WI38 (cell line): Measurements from ENCODE around the gene HOXC4.

ENCODE experiments used
- H3K4me3 ChIP-seq: 2 replicates; pipeline ENCODE4 v1.5.1; 2011; ENCODE audit warnings: low read depth, mild to moderate bottlenecking, control low read depth, low read length
- TF ChIP-seq, protein P1 (sequence below): IDR thresholded peaks from 2 replicates; pipeline ENCODE4 v1.5.1; 2012; ENCODE audit warnings: low read depth, mild to moderate bottlenecking, control low read depth, low read length

Gene HOXC4

DNA sequence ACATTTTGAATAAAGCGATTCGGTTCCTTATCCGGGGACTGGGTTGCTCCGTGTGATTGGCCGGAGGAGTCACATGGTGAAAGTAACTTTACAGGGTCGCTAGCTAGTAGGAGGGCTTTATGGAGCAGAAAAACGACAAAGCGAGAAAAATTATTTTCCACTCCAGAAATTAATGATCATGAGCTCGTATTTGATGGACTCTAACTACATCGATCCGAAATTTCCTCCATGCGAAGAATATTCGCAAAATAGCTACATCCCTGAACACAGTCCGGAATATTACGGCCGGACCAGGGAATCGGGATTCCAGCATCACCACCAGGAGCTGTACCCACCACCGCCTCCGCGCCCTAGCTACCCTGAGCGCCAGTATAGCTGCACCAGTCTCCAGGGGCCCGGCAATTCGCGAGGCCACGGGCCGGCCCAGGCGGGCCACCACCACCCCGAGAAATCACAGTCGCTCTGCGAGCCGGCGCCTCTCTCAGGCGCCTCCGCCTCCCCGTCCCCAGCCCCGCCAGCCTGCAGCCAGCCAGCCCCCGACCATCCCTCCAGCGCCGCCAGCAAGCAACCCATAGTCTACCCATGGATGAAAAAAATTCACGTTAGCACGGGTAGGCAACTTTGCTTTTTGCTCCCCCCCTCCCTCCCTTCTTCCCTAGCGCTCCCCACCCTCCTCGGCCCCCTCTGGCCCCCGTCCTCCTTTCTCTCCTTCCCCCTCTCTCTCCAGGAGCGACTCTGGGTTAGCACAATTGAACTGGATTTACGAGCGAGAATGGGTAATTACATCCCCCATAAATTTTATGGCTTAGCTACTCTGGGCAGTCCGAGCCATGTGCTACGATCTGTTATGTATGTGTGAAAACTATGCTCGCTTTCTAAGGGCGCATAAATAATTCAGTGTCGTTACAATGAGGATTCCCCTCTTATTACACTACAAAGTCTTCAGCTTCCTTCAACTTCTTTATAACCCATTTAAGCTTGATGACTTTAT is at the start of gene HOXC4:
Gene HOXC4, plus strand, starts transcription at position 85 of the 991 bp plus-strand sequence. Its CDS starts 88 bp downstream, at position 173.
- 0 out of 2 replicates have a peak within 1 kb of the TSS, but pooled peaks have one; percentile 14 for H3K4me3 ChIP-seq
- TF ChIP-seq, protein P1, sequence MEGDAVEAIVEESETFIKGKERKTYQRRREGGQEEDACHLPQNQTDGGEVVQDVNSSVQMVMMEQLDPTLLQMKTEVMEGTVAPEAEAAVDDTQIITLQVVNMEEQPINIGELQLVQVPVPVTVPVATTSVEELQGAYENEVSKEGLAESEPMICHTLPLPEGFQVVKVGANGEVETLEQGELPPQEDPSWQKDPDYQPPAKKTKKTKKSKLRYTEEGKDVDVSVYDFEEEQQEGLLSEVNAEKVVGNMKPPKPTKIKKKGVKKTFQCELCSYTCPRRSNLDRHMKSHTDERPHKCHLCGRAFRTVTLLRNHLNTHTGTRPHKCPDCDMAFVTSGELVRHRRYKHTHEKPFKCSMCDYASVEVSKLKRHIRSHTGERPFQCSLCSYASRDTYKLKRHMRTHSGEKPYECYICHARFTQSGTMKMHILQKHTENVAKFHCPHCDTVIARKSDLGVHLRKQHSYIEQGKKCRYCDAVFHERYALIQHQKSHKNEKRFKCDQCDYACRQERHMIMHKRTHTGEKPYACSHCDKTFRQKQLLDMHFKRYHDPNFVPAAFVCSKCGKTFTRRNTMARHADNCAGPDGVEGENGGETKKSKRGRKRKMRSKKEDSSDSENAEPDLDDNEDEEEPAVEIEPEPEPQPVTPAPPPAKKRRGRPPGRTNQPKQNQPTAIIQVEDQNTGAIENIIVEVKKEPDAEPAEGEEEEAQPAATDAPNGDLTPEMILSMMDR, result no peak

DNA sequence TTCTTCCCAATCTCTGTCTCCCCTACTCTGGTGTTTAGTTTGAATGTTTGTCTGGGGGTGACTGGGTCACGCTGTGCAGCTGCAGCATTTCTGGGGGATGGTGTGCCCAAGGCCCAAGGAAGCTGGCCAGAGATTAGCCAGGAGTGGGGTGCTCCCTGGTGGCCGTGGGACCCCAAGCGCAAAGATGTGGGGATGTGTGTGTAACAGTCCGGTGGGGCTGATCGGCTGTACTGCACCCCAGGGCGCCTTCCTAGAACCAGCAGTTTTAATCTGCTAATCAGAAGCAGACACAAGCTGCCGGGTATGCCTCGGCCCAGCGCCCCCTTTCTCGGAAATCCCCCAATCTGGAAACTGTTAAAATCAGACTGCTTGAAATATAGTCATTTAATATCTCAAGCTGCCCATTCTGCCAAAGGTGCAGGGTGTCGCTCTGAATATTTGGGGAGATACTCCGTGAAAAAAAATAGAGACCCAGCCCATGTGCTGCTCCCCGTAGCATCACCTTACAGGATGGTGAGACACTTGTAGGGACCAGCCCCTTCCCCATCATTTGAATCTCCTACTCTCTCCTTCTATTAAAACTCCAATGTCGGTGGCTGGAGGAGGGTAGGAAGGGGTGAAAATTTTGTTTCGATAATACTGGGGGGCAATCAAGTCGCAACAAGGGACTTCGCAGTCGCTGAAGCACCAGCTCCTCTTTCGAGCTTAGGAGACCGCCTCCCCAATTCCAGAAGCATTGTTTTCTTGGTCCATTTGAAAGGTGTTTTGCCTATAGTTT is 49.4 kb upstream of the HOXC4 start:
- no peak overlapping the region for H3K4me3 ChIP-seq
- TF ChIP-seq, protein P1, result no peak

DNA sequence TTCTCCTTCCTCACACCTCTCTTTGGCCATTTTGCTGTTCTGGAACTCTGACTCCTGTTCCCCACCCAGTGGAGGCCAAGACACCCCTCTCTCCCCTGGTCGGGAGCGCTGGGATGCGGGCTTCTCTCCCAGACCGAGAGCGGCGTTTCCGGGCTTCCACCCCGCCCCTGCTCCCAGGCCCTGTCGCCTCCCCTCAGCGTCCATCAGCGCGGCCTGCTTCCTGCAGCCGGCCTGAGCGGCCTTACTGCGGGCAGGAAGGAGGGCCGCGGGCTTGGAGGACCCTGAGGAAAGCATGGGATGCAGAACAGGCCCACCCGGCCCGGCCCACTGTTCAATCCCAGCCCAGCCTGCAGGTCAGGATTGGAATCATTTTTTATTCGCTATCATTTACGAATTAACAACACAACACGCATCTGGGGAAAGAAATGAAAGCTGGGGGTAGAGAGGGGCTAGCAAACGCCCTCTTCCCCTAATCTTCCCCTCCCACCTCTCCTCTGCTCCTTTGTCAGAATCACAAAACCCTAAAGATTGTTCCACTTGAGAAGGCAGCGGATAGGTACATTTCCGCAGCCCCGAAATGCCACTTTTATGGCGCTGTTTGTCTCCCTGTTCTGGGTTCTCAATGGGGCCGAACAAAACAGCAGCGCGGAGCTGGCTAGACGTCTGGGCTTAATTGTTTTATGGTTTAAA is 48.6 kb upstream of the HOXC4 start:
- TF ChIP-seq, protein P1, result no peak
- H3K4me3 ChIP-seq, result no peak overlapping the region

DNA sequence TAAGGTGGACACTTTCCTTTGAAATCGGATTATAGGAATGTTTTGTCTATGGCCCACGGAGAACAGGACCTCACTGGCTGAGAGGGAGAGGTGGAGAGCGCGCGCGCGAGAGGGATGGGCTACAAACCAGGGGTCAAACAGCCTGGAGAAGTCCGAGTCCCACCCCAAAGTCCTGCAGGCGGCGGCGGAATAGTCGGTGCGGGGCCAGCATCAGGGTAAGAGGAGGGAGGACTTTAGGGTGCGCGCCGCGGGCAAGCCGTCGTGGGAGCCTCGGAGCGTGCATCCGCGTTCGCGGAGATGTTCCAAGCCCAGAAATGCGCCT is 48.1 kb upstream of the HOXC4 start:
- TF ChIP-seq, protein P1, result no peak
- H3K4me3 ChIP-seq, result no peak overlapping the region

DNA sequence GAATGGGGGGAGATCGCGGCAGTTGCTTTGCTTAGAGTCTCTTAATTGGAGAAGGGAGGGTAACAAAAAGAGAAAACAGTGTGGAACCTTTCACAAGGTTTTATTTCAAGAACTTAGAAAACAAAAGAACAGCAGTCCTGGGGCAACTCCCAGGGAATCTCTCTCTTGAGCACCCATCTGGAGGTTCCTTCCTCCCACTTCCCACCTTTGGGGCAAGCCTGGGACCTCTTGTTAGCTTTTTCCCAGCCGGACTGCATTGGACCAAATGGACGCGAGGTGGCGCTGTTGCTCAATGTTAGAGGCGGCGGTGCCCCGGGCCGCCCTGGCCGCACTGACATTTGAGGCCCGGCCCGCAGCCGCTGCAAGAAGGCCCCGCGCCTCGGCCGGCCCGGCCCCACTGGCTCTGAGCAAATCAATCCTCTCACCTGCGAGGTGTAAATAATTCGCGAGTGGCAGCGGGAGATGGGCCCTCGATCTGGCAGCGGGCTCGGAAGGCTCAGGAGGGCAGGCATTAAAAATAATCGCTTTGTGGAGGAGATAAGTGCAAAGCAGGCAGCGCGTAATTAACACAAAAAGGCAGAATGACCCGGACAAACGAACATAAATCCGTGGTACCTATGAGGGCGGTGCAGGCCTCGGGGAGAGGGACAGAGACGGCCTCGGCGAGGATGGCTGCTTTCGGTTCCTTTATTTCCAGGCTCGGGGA is 47.6 kb upstream of the HOXC4 start:
- TF ChIP-seq, protein P1, result peak; percentile 66
- no peak overlapping the region for H3K4me3 ChIP-seq

DNA sequence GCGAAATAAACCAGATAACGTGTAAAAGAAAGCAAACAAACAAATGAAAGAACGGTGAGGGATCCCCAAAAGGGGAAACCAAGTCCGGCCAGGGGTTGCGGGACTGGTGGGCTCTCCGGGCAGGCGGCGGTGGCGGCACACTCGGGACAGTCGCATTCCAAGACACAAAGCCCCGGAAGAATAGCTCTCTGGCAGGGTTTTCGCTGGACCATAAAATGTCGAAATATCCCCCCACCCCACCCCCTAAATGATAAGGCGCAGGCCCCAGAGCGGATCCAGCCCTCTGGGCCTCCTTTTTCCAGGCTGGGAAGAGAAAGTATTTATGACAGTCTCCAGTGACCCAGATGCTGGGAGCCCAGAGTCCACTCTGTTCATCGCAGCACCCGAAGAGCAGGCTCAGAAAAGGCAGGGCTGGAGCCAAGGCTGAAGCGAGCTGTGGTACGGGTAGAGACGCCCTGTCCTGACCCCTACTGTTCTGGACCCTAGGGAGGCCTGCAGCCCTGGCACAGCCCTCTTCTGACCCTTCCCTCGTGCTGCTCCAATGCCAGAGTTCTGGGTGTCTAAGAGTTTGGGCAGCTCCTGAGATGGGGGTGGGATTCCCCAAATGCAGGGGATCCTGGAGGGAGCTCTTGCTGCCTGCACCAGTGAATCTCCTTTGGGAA is 46.9 kb upstream of the HOXC4 start:
- TF ChIP-seq, protein P1, result no peak
- H3K4me3 ChIP-seq, result no peak overlapping the region
